Thoracic aorta (tissue), 2 donors: ENCODE data around the gene LCN9. TPM values are rescaled to one million over a fixed set of nuclear protein-coding genes. Genes with fewer than 3 reads are reported as not detected.

ENCODE experiments used
- ATAC-seq: fragments of 150-250 bp; one replicate; pipeline ENCODE4 v1.8.0; 2017; ENCODE audit warnings: low read depth; ENCODE audit not compliant: insufficient number of reproducible peaks, low FRiP score
- DNase-seq: peaks from one replicate; pipeline ENCODE4 v3.0.0-alpha.2; 2020; ENCODE audit warnings: low spot score
- H3K27ac ChIP-seq, 2 donors: fragments of 200-600 bp; sonication (generic); 1 replicate in 1 of 2; 2 replicates in 1 of 2; pipeline ENCODE4 v1.5.1; 2016; ENCODE audit warnings: mild to moderate bottlenecking in 2 of 2, moderate library complexity in 2 of 2
- H3K27me3 ChIP-seq: fragments of 200-600 bp; sonication (generic); replicated peaks from 2 replicates; pipeline ENCODE4 v1.6.0; 2016; ENCODE audit warnings: mild to moderate bottlenecking; ENCODE audit not compliant: insufficient read depth
- H3K36me3 ChIP-seq: fragments of 200-600 bp; sonication (generic); one replicate; pipeline ENCODE4 v1.5.1; 2016
- H3K4me1 ChIP-seq, 2 donors: fragments of 200-600 bp; sonication (generic); 1 replicate in 1 of 2; 2 replicates in 1 of 2; pipeline versions ENCODE4 v1.5.1 to v1.6.0; 2016; ENCODE audit warnings: low read depth in 2 of 2, mild to moderate bottlenecking in 1 of 2; ENCODE audit not compliant: control insufficient read depth in 1 of 2
- H3K4me3 ChIP-seq: fragments of 200-600 bp; sonication (generic); 2 replicates; pipeline ENCODE4 v1.5.1; 2016; ENCODE audit warnings: mild to moderate bottlenecking
- H3K9me3 ChIP-seq: fragments of 200-600 bp; sonication (generic); 2 replicates; pipeline ENCODE4 v1.5.1; 2016
- CTCF ChIP-seq: fragments of 200-600 bp; sonication (generic); IDR thresholded peaks from one replicate; pipeline ENCODE4 v1.5.1; 2019; ENCODE audit warnings: antibody characterized with exemption
- total RNA-seq, 2 donors: library from RNA; depleted of rRNA; stranded (reverse); fragments of >200 nt; gene quantifications; one replicate each; pipeline versions ENCODE4 v1.1.0 to v1.2.3, GENCODE V29; 2016

Gene LCN9
- total RNA-seq, 2 donors from 2014 or later: not detected

GRCh38 chr9:135701959-135702721 lies 39.0 kb downstream of the LCN9 start, which contains the start of gene KCNT1:
Gene KCNT1, plus strand, starts transcription at chr9:135702185. Its CDS starts 74 bp downstream, at chr9:135702259.
- Histone ChIP-seq H3K9me3 (no peaks in the 10 kb centered on the region), H3K27ac (no peak within 1 kb of the TSS), H3K36me3 (no peaks in the 10 kb centered on the region), H3K4me3 (peak within 1 kb of the TSS; percentile 53), H3K27me3 (no peaks in the 10 kb centered on the region), H3K4me1 (peaks cover 0 to 5% of the 10 kb centered on the region in 2 donors)
- TF ChIP-seq CTCF: peak; percentile 86
- ATAC-seq (no peak), DNase-seq (no peak)

- Histone ChIP-seq H3K36me3 (no peaks in the 10 kb centered on the region), H3K4me1 (peaks cover 0 to 5% of the 10 kb centered on the region in 2 donors), H3K27ac (no peak overlapping the region), H3K4me3 (no peak overlapping the region), H3K9me3 (no peaks in the 10 kb centered on the region), H3K27me3 (no peaks in the 10 kb centered on the region)
- no peak for TF ChIP-seq CTCF
- no peak for ATAC-seq
- DNase-seq: no peak
Observed at GRCh38 chr9:135703726-135704125, 40.6 kb downstream of the LCN9 start.

GRCh38 chr9:135704483-135704882 lies 41.4 kb downstream of the LCN9 start:
- Histone ChIP-seq H3K9me3 (no peaks in the 10 kb centered on the region), H3K27me3 (no peaks in the 10 kb centered on the region), H3K36me3 (no peaks in the 10 kb centered on the region), H3K4me3 (no peak overlapping the region), H3K27ac (no peak overlapping the region), H3K4me1 (peaks cover 0 to 5% of the 10 kb centered on the region in 2 donors)
- no peak for ATAC-seq
- DNase-seq: no peak
- no peak for TF ChIP-seq CTCF

- DNase-seq: no peak
- no peak overlapping the region for H3K4me3 ChIP-seq
- no peak overlapping the region for H3K27ac ChIP-seq
- TF ChIP-seq CTCF: no peak
- no peaks in the 10 kb centered on the region for H3K36me3 ChIP-seq
- H3K4me1 ChIP-seq: peaks cover 0 to 5% of the 10 kb centered on the region in 2 donors
- H3K27me3 ChIP-seq: no peaks in the 10 kb centered on the region
- no peak for ATAC-seq
- no peaks in the 10 kb centered on the region for H3K9me3 ChIP-seq
Observed at GRCh38 chr9:135705376-135705775, 42.3 kb downstream of the LCN9 start.

GRCh38 chr9:135706288-135706687 lies 43.2 kb downstream of the LCN9 start:
- no peaks in the 10 kb centered on the region for H3K27me3 ChIP-seq
- DNase-seq: no peak
- H3K36me3 ChIP-seq: no peaks in the 10 kb centered on the region
- H3K27ac ChIP-seq: no peak overlapping the region
- no peaks in the 10 kb centered on the region for H3K9me3 ChIP-seq
- H3K4me3 ChIP-seq: no peak overlapping the region
- peaks cover 0 to 5% of the 10 kb centered on the region in 2 donors for H3K4me1 ChIP-seq
- ATAC-seq: no peak
- TF ChIP-seq CTCF: no peak
